Omental fat pad (tissue), 4 donors: ENCODE results near the gene ANKRD39. TPM values are rescaled to one million over a fixed set of nuclear protein-coding genes. Genes with fewer than 3 reads are reported as not detected.

Experiments used
- ATAC-seq: fragments of 150-250 bp; one replicate; pipeline ENCODE4 v1.9.1; 2016; ENCODE audit warnings: mild to moderate bottlenecking, moderate library complexity; ENCODE audit not compliant: low FRiP score
- DNase-seq: peaks from one replicate; pipeline ENCODE4 v3.0.0-alpha.2; 2019; ENCODE audit warnings: low spot score
- total RNA-seq, 4 donors: library from RNA; depleted of rRNA; stranded (reverse); fragments of >200 nt; gene quantifications; one replicate each; pipeline ENCODE4 v1.1.0, GENCODE V29; 2016
- TF ChIP-seq, protein P1 (sequence below), 3 donors: fragments of 450-650 bp; IDR thresholded peaks; one replicate each; pipeline ENCODE4 v1.5.1; 2016 to 2017; ENCODE audit warnings: antibody characterized with exemption in 3 of 3, mild to moderate bottlenecking in 3 of 3, moderate library complexity in 2 of 3

ANKRD39 gene
- total RNA-seq, 4 donors from 2014 or later, result 6.6 to 15.3 (median 10.3) TPM

DNA sequence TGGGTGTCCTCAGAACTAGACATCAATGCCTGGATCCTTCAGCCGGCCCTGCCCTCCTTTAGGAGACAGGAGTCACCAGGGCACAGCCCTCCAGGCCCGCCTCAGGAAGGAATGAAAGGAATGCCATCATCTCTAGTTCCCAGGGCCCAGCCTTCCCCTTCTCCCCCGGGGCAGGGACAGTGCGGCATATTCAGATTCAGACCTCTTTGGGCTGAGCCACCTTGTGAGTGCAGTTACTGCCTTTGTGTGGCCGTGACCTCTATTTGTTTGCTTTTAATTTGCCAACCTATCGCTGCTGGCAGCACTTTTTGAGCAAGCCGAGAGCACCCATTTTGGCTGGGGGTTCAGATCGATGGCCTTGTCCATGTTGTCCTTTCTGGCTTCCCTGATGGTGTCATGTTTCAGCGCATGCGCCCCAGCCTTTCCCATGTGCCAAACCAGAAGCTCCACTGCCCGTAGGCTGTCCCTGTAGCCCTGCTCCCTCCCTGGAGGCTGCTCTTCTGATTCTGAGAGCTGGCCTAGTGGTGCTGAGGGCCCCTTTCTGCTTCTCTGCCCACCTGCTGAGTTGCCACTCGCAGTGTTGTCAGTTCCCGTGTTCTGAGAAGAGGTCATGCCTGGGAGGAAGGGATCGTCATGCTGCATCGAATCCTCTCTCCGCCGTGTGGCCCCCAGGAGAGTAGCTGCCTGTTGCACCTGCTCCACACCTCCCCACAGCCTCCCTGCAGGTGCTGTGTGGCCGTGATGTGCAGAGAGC lies 24.9 kb downstream of the ANKRD39 start:
- TF ChIP-seq, protein P1, sequence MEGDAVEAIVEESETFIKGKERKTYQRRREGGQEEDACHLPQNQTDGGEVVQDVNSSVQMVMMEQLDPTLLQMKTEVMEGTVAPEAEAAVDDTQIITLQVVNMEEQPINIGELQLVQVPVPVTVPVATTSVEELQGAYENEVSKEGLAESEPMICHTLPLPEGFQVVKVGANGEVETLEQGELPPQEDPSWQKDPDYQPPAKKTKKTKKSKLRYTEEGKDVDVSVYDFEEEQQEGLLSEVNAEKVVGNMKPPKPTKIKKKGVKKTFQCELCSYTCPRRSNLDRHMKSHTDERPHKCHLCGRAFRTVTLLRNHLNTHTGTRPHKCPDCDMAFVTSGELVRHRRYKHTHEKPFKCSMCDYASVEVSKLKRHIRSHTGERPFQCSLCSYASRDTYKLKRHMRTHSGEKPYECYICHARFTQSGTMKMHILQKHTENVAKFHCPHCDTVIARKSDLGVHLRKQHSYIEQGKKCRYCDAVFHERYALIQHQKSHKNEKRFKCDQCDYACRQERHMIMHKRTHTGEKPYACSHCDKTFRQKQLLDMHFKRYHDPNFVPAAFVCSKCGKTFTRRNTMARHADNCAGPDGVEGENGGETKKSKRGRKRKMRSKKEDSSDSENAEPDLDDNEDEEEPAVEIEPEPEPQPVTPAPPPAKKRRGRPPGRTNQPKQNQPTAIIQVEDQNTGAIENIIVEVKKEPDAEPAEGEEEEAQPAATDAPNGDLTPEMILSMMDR (IDR thresholded peaks at IDR 0.05), result no peak
- no peak for DNase-seq
- peak; percentile 36 for ATAC-seq

DNA sequence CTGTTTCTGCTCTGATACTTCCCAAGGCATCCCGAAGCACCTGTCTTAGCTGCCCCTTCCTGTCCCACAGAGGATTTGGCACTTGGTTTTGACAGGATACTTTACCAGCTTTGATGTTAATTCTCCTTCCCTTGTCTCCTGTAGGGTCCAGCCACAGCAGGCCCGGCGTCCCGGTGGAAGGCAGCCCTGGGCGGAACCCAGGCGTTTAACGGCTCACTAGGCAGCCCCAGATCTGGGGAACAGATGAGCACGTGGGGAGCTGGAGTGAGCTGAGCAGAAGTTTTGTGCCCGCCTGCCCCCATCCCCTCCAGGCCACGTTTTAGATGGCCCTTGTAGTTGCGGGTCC lies 25.4 kb downstream of the ANKRD39 start:
- ATAC-seq (no peak), DNase-seq (no peak)
- TF ChIP-seq, protein P1 (IDR thresholded peaks at IDR 0.05), result no peak

DNA sequence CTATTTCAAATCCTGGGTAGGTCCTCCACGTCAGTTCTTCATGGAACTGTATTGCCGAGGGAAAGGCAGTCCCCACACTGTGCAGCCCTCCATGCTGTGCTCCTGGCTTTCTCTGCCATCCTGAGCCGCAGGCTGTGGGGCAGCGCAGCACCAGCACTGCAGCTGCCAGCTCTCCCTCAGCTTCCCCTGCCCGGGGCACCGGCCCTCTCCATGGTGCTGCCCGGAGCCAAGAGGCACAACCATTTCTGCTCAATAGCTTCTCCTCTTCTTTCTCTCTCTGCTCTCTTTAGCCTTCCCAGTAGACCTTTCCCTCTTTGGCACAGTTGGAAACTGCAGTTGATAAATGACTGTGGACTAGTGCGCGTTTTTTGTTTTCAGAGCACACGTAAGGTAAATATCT lies 26.1 kb downstream of the ANKRD39 start:
- ATAC-seq, result peak; percentile 50
- no peak for DNase-seq
- TF ChIP-seq, protein P1 (IDR thresholded peaks at IDR 0.05), result no peak

DNA sequence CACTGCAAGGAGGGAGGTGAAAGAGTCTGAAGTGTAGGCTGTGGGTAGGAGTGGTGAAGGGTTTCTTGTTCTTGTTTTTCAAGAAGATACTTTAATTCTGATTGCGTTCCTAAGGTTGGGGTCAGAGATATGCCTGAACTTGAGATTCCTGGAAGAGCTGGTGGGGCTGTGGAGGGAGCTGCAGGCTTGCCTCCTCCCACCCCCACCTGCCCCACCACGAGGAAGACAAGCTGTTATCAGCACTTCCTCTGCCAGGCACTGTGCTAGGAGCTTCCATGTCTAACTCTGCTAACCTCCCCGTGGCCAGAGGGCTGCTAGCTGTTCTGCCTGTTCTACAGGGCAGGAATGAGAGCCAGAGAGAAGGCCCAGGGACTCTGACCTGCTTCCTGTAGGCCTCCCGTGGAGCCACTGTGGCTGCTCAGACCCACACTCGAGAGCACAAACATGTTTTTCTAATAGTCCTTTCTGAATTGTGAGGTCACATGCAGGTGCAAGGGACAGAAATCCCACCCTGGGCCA lies 27.7 kb downstream of the ANKRD39 start:
- no peak for ATAC-seq
- DNase-seq, result no peak

GRCh38 chr2:96828874-96829273 lies 28.9 kb downstream of the ANKRD39 start:
- ATAC-seq (no peak), DNase-seq (no peak)
- TF ChIP-seq, protein P1 (IDR thresholded peaks at IDR 0.05), result no peak

More for the DNA sequence above, 27.7 kb downstream of the ANKRD39 start:
- TF ChIP-seq, protein P1 (IDR thresholded peaks at IDR 0.05), result no peak

- TF ChIP-seq, protein P1 (IDR thresholded peaks at IDR 0.05), result no peak
- no peak for ATAC-seq
- no peak for DNase-seq
Measured at GRCh38 chr2:96828436-96828835, 29.4 kb downstream of the ANKRD39 start.
